Lung microvascular endothelial cell (primary cell): ENCODE results near the gene BTNL2. TPM values are rescaled to one million over a fixed set of nuclear protein-coding genes. Genes with fewer than 3 reads are reported as not detected.
"Not testable (repeated sequence)": the region's sequence is repeated elsewhere in the genome, so short reads cannot be mapped to it uniquely, and the experiment has no call there.

Experiments
- DNase-seq, 2 donors: peaks; one replicate each; pipeline versions ENCODE4 v3.0.0 to v3.0.0-alpha.2; 2010; ENCODE audit warnings: low read depth in 2 of 2
- total RNA-seq: library from RNA; depleted of rRNA; stranded (reverse); fragments of >200 nt; gene quantifications from 2 replicates; pipeline ENCODE4 v1.2.1, GENCODE V29; 2014

The BTNL2 gene, protein sequence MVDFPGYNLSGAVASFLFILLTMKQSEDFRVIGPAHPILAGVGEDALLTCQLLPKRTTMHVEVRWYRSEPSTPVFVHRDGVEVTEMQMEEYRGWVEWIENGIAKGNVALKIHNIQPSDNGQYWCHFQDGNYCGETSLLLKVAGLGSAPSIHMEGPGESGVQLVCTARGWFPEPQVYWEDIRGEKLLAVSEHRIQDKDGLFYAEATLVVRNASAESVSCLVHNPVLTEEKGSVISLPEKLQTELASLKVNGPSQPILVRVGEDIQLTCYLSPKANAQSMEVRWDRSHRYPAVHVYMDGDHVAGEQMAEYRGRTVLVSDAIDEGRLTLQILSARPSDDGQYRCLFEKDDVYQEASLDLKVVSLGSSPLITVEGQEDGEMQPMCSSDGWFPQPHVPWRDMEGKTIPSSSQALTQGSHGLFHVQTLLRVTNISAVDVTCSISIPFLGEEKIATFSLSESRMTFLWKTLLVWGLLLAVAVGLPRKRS
- not detected in 2 replicates for total RNA-seq

DNA sequence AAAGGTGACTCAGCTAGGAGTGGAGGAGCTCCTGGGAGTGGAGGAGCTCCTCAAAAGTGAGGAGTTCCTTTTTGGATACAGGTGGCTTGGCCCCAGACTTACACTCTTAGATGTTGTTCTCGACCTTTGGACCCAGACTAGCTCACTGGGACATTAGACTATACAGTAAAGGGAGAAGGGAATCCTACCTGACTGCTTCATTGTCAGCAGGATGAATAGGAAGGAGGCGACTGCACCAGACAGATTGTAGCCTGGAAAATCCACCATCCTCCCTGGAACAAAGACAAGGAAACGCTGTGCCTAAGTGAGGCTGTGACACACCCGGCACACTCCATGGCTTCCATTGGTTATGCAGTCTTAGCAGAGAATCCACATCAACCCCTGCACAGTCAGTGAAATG lies at the start of gene BTNL2:
TSS of gene BTNL2 (minus strand) at position 325 of the 400 bp plus-strand sequence. CDS start at position 267, 58 bp downstream.
- DNase-seq = no peak

DNA sequence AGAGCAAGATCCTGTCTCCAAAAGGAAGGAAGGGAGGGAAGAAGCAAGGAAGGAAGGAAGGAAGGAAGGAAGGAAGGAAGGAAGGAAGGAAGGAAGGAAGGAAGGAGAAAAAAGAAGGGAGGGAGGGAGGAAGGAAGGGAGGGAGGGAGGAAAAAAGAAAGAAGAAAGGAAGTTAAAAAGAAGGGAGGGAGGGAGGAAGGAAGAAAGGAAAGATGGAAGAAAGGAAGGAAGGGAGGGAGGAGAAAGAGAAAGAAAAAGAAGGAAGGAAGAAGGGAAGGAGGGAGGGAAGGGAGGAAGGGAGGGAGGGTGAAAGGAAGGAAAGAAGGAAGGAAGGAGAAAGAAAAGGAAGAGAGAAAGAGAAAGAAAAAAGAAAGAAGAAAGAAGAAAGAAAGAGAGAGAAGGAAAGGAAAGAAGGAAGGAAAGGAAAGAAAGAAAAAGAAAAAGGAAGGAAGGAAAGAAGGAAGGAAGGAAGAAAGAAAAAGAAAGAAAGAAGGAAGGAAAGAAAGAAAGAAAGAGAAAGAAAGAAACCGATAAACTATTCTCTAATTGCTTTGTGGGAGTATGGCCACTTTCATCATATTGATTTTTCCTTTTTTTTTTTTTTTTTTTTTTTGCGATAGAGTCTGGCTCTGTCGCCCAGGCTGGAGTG lies 42.2 kb upstream of the BTNL2 start:
- DNase-seq = no peak

DNA sequence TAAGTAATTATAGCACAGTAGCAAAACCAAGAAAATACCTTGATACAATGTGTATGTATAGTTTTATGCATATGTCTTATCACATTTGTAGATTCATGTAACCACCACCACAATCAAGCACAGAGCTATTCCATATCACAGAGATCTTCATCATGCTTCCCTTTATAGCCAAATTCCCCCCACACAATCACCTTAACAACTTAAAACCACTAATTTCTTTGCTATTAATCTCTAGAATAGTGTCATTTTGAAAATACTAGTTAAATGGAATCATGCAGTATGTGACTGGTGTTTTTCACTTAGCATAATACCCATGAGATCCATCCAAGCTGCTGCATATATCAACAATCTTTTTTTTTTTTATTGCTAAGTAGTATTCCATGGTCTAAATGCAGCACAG lies 41.0 kb upstream of the BTNL2 start:
- DNase-seq = no peak

DNA sequence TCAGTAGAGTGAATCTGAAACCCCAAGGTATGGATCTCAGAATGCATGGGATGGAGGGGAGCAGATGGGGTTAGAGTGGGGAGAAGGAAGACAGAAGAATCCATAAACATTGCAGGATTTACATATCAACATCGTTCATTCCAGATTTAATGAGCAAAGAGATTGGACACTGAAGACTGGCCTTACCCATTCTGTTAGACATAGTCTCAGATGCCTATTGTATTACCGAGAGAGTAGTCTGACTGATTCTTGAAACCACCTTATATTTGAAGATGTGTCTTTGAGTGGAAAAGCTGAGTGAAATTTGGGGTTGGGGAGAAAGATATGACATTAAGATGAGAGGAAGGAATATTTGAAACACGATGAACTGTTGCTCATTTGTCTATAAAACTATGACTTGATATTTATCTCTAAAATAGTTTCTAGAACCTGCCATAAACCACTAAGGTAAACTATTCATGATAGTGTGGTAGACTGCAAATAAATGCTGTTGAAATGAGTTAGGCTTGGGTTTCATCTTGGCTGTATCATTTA lies 38.4 kb upstream of the BTNL2 start:
- no peak for DNase-seq

DNA sequence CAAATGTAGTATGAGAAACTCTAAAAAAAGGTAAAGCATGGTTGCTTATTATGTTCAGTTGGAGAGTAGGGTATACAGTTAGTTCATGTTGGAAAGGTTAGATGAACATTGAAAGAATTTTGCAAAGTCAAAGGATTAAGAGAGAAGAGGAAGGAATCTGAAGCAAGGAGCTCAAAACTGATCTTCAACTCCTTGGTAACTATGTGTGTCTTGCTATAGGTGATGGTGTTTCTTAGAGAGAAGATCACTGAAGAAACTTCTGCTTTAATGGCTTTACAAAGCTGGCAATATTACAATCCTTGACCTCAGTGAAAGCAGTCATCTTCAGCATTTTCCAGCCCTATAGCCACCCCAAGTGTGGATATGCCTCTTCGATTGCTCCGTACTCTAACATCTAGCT lies 37.5 kb upstream of the BTNL2 start:
- no peak for DNase-seq

DNA sequence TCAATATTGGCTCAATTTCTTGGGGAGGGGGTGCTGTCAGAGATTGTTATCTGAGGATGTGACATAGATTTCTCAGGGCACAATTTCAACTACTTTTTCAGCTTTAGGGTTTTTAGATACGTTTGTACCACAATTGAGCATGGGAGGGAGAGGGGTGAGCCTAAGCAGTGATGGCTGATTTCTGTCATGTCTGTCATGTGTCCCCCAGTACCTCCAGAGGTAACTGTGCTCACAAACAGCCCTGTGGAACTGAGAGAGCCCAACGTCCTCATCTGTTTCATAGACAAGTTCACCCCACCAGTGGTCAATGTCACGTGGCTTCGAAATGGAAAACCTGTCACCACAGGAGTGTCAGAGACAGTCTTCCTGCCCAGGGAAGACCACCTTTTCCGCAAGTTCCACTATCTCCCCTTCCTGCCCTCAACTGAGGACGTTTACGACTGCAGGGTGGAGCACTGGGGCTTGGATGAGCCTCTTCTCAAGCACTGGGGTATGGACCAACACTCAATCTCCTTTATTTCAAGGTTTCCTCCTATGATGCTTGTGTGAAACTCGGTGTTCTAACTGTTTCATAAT lies 36.1 kb upstream of the BTNL2 start:
- DNase-seq = no peak

DNA sequence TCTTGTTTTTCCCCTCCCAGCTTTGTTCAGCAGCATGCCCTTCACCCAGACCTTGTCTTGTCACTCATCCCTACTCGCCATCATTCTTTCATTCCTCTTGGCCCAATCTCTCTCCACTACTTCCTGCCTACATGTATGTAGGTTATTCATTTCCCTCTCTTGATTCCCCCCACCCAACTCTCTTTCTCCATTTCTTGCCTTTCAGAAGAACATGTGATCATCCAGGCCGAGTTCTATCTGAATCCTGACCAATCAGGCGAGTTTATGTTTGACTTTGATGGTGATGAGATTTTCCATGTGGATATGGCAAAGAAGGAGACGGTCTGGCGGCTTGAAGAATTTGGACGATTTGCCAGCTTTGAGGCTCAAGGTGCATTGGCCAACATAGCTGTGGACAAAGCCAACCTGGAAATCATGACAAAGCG lies 35.3 kb upstream of the BTNL2 start:
- DNase-seq = no peak

DNA sequence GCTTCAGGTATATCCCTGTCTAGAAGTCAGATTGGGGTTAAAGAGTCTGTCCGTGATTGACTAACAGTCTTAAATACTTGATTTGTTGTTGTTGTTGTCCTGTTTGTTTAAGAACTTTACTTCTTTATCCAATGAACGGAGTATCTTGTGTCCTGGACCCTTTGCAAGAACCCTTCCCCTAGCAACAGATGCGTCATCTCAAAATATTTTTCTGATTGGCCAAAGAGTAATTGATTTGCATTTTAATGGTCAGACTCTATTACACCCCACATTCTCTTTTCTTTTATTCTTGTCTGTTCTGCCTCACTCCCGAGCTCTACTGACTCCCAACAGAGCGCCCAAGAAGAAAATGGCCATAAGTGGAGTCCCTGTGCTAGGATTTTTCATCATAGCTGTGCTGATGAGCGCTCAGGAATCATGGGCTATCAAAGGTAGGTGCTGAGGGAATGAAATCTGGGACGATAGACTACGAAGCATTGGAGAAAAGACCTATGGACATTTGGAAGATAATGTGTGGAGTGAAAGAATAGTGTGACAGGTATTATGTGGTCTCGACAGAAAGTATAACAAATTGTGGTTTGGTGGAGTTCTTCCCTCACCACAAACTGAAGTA lies 32.7 kb upstream of the BTNL2 start, which contains the start of gene HLA-DRA:
TSS of gene HLA-DRA (plus strand) at position 286 of the 613 bp plus-strand sequence. CDS start at position 350, 64 bp downstream.
- DNase-seq = peak; percentile 65 to 71

DNA sequence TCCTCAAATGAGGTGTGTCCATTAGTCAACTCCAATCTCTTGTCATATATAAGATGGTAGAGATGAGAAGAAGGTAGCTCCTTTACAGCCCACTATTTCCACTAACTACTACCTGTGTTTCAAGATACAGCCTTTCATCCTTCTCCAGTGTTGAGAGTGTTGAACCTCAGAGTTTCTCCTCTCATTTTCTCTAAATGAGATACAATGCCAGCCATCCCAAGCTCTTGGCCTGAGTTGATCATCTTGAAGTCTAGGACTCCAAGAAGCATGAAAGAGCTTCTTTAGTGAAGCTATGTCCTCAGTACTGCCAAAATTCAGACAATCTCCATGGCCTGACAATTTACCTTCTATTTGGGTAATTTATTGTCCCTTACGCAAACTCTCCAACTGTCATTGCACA lies 32.2 kb upstream of the BTNL2 start:
- no peak for DNase-seq

DNA sequence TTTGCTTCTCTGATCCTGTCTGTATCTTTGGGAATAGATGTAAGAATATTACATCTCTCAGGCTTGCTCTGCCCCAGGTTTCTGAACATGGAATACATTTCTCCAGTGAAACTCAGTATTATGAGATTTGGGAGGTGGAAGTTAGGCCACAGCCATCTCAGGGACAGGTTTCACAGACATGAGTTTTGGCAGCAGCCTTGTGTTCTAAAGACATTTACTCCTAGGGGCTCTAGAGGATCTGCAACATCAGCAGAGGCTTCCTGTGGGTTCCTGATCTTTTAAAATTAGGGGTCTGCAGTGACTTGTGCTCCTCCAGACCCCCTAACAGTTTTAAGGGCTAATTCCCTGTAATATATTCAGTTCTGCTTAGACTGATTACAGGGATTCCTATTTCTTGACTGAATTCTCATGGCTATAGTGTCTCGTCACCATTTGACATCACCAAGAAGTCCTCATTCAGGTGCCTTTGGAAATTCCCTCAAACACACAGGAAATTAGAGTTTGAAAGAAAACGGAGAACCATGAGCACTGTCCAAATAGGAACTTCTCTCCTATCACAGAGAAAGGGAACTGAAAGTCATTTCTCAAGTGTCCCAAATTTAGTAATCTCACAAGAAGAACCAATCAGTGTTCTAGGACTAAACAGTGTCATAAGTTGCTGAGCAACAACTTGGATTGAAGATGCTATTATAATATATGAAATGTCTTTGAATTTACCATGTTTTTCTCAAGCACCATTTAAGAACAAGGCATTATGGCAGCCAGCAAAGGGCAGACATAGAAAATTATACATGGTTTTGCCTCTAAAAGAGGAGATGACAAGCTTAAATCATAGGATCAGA lies 30.2 kb upstream of the BTNL2 start:
- DNase-seq = peak in 1 of 2 donors; percentile 18

DNA sequence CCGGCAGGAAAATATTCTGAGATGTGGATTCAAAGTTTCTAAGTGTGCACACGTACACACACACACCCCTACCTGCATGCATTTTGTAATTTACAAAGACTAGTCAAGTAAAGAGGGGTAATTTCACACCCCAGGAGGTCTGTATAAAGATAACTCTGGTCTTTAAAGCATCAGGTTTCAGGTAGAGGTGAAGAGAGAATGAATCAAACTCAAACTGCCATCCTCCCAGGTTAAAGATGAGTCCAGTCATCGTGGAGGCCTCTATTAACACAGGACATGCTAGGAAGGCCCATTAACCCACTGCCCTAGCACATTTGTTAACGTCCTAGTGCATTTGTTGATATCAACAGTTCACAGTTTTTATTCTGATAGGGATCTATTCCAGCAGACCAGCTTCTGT lies 29.2 kb upstream of the BTNL2 start:
- DNase-seq = no peak

DNA sequence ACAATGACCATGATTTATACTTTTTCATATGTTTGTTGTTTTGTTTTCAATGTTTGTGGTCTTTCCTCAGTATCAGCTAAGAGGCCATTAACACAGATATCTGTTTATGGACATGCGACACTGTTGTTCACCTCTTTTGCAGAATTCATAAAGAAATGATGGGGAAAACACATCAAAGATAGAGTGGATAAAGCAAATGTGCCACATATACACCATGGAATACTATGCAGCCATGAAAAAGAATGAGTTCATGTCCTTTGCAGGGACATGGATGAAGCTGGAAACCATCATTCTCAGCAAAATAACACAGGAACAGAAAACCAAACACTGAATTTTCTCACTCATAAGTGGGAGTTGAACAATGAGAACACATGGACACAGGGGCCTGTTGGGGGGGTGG lies 27.0 kb upstream of the BTNL2 start:
- DNase-seq = not testable (repeated sequence)

DNA sequence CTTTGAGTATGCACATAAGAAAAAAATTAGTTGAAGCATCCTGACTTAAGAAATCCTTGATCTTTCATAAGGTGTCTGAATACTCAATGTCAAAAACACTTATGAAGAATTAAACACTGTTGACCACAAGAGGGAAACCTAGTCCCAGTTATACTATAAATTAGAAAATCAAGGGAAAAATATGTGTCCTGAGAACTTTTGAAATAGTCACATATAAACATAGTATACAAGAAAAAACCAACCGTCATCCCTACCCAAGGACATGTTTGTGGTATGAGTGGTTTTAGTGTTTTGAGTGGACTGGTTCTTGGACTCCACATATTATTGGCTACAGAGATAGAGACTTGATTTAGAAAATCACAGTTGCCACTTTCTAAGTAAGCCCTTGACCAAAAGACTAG lies 25.1 kb upstream of the BTNL2 start:
- DNase-seq = peak; percentile 48 to 53

DNA sequence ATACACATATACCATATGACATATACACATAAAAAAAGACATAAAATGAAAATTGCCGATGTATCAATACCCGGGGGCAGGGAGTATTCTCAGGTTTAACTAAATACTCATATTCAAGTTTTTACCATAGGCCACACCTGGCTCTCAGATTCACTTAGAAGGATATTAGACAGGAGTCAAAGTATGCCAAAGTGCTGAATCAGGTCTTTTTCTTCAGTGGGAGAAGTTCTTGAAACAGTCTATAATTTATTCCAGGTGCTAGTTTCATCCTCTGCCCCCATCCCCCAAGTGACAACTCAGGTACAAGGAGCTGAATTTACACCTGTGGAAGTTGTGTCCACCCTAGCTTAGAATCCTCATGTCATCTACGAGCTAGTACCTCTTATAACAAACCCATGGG lies 24.2 kb upstream of the BTNL2 start:
- DNase-seq = no peak

DNA sequence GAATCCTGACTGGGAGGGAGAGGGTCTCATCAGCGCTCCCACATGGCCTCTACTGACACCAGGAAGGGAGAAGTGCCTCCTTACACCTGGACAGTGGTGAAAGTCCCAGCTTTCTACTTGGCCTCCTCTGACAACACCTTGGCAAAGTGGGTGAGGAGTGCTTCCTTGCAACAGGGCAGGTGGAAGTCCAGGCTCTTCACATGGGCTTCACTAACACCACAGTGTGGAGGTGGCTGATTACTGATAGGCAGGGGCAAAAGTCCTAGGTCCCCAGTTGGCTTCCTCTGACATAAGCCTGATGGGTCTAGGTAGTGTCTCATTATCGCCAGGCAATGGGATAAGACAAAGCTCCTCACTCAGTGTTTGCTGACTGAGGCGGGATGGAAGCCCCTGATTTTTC lies 23.2 kb upstream of the BTNL2 start:
- no peak for DNase-seq

DNA sequence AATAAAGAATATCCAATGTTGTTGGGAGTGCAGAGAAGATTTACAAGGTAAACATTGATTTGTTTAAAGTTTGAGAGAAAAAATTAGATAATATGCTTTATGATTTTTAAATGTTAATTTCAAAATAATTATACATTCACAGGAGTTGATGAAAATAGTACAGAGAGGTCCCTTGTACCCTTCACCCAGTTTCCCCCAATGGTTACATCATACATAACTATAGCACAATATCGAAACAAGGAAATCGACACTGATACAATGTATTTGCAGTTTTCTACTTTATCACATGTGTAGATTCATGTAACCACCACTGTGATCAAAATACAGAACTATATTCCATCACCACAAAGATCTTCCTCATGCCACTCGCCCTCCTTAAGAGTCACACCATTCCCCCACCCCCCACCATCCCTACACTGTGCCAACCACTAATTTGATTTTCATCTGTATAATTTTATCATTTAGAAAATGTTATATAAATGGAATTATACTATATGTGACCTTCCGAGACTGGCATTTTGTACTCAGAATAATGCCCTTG lies 21.0 kb upstream of the BTNL2 start:
- no peak for DNase-seq

DNA sequence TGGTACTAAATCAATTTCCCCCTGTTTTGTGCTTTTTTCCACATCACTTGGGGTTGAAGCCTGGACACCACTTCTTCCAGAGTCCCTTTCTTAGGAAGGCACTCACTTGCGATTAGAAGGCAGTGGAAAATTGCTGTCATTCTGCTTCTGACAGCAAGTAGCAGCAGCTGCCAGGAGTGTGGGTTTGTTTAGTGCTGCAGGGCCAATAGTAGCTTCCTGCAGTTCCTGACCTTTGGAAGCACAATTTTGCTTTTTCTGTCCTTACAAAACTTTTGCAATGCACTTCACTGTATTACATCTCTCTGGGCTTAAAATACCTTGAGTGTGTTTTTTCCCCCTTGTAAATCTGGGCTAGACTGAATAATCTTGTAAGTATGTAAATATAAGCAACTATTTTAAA lies 20.2 kb upstream of the BTNL2 start:
- peak; percentile 5 to 43 for DNase-seq

DNA sequence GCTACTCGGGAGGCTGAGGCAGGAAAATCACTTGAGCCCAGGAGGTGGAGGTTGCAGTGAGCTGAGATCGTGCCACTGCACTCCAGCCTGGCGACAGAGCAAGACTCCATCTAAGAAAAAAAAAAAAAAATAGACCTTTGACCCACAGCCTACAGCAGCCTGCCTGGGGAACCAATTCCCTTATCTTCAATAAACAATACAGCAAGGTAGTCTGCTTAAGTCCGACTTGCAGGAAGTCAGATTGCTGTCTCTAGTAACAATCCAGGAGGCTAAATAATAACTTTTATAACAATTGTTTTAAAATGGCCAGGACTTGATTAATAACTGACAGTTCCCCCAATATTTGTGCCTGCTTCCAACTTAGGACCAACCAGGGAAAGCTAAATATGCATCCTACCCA lies 19.4 kb upstream of the BTNL2 start:
- no peak for DNase-seq

DNA sequence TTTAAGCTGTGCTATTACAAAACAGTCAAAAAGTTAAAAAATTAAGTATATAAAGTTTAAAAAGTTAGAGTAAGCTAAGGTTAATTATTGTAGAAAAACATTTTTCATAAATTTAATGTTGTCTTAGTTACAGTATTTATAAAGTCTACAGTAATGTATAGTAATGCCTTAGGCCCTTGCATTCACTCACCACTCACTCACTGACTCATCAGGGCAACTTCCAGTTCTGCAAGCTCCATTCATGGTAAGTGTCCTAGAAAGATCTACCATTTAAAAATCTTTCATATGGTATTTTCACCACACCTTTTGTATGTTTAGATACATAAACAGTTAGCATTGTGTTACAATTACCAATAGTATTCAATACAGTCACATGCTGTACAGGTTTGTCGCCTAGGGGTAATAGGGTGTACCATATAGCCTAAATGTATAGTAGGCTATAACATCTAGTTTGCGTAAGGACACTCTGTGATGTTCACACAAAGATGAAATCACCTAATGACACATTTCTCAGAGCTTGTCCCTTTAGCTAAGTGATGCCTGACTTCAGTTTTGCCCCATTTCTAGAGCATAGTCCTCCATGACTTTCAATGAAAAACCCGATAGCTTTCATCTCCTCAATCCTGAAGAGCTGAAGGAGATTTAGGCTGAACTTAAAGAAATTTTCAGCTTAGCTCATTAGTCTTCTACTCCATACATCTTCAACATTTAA lies 17.8 kb upstream of the BTNL2 start:
- DNase-seq = no peak

DNA sequence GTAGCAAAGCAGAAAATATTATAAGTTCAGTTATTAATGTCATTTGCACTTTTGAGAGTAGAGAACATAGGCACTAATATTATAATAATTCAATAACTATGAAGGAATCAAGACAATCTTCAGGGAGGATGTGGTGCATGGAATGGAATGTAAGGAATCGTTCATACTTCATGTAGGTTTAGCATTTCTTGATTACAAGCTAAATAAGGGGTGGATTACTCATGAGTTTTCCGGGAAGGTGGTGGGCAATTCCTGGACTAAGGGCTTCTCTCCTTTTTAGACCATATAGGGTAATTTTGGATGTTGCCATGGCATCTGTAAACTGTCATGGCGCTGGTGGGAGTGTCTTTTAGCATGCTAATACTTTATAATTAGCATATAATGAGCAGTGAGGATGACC lies 9.1 kb upstream of the BTNL2 start:
- no peak for DNase-seq
